ENCODE measurements around the gene OTOP1. TPM values are rescaled to one million over a fixed set of nuclear protein-coding genes. Genes with fewer than 3 reads are reported as not detected.

The OTOP1 gene
- total RNA-seq (not detected), total RNA-seq (0 to 0.13 (median 0) reads per million in 172 experiments)
- not detected for polyA plus RNA-seq (2013, experiment 1 of 2)
- not detected for polyA plus RNA-seq (2013, experiment 2 of 2)

DNA sequence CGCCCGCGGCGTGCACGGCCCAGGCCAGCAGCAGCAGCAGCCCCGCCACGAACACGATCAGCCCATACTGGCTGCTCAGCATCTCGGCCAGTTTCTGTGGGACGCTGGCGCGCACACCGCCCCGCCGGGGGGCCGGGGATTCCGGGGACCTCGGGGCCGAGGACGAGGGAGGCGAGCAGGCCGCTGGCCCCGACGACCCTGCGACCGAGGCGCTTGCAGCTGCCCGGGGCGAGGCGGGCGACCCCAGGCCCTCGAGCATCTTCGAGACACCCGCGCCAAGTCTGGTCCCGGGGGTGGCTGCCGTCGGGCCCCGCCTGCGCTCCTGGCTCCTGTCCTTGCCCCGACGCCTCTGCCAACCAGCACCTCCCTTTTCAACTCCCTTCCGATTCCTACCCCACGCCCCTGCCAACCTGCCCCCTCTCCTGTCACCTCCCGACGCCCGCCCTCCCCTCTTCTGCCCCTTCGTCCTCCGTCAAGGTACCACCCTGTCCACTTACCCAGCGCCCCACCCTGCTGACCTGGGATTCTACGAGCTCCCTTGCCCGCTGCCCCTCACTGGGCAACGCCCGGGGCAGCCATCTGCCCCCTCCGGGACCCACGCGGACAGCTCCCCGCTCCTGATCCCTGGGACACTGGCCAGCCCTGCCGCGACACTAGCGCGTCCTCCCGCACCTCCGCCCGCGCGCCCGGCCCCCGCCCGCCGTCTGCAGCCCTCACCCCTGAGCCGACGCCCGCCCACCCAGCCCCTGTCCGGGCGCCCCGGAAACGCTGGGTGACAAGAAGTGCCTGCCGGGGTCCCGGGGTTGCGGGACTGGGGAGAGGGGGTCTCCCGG is at the start of gene OTOP1:
Gene OTOP1 (minus strand): TSS at position 324 of the 833 bp plus-strand sequence. CDS start 65 bp downstream, at position 259.
- no peak within 1 kb of the TSS for H3K27ac ChIP-seq (ENCODE audit: low read depth in 1 of 2, low read length in 2 of 2)
- POLR2A ChIA-PET: no interaction called here
- ATAC-seq (ENCODE audit: poor library complexity): no peak
- H3K36me3 ChIP-seq (ENCODE audit: insufficient read depth, low read length): no peaks in the 10 kb centered on the region
- DNase-seq: no peak
- Mint-ChIP-seq H3K27me3 (peaks cover 64% of the 10 kb centered on the region), H3K9me3 (no peaks in the 10 kb centered on the region), H3K36me3 (ENCODE audit: low read depth) (no peaks in the 10 kb centered on the region), H3K4me3 (no peak within 1 kb of the TSS), H3K4me1 (ENCODE audit: low read depth) (peaks cover 8% of the 10 kb centered on the region), H3K27ac (no peak within 1 kb of the TSS)
- H3K4me3 ChIP-seq (ENCODE audit: low read length): no peak within 1 kb of the TSS
- CTCF ChIA-PET: no interaction called here
- no peaks in the 10 kb centered on the region for H3K4me1 ChIP-seq (ENCODE audit: insufficient read depth, low read length)
- peaks cover 20 to 32% of the 10 kb centered on the region in 2 experiments for H3K27me3 ChIP-seq (ENCODE audit: control insufficient read depth in 1 of 2, insufficient read depth in 2 of 2, low read length in 2 of 2)
- intact Hi-C loops (cut with DNase I, micrococcal nuclease): no loop called here
- peaks cover 0 to 14% of the 10 kb centered on the region in 2 experiments for H3K9me3 ChIP-seq (ENCODE audit: control insufficient read depth in 1 of 2, insufficient read depth in 1 of 2, low read length in 2 of 2)
- TF ChIP-seq, protein P1, sequence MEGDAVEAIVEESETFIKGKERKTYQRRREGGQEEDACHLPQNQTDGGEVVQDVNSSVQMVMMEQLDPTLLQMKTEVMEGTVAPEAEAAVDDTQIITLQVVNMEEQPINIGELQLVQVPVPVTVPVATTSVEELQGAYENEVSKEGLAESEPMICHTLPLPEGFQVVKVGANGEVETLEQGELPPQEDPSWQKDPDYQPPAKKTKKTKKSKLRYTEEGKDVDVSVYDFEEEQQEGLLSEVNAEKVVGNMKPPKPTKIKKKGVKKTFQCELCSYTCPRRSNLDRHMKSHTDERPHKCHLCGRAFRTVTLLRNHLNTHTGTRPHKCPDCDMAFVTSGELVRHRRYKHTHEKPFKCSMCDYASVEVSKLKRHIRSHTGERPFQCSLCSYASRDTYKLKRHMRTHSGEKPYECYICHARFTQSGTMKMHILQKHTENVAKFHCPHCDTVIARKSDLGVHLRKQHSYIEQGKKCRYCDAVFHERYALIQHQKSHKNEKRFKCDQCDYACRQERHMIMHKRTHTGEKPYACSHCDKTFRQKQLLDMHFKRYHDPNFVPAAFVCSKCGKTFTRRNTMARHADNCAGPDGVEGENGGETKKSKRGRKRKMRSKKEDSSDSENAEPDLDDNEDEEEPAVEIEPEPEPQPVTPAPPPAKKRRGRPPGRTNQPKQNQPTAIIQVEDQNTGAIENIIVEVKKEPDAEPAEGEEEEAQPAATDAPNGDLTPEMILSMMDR (IDR thresholded peaks at IDR 0.05): no peak

DNA sequence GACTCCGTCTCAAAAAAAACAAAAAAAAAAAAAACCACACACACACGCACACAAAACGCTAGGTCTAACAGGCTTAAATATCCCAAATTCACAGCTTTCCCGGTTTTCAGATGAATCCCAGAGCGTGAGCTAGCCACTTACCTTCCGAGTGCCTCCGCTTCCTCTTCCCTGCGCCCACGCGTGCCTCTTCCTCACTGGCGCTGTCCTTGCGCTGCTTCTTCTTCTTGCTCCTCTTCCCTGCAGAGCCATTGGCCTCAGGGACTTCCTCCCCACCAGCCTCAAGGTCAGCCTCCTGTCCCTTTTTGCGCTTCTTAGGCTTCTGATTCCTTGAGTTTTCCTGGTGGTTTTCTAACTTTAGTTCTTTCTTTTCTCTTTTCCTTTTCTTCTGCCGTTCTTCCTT is 47.5 kb upstream of the OTOP1 start:
- Histone ChIP-seq H3K36me3 (ENCODE audit: insufficient read depth, low read length) (peaks cover 70% of the 10 kb centered on the region), H3K4me3 (ENCODE audit: low read length) (no peak overlapping the region), H3K27me3 (ENCODE audit: control insufficient read depth in 1 of 2, insufficient read depth in 2 of 2, low read length in 2 of 2) (no peaks in the 10 kb centered on the region), H3K4me1 (ENCODE audit: insufficient read depth, low read length) (peaks cover 26% of the 10 kb centered on the region), H3K27ac (ENCODE audit: low read depth in 1 of 2, low read length in 2 of 2) (no peak overlapping the region), H3K9me3 (ENCODE audit: control insufficient read depth in 1 of 2, insufficient read depth in 1 of 2, low read length in 2 of 2) (no peaks in the 10 kb centered on the region)
- ATAC-seq (ENCODE audit: poor library complexity): no peak
- Mint-ChIP-seq H3K9me3 (no peaks in the 10 kb centered on the region), H3K27me3 (no peaks in the 10 kb centered on the region), H3K4me3 (no peak overlapping the region), H3K36me3 (ENCODE audit: low read depth) (peaks cover 84% of the 10 kb centered on the region), H3K27ac (no peak overlapping the region), H3K4me1 (ENCODE audit: low read depth) (peaks cover 7% of the 10 kb centered on the region)
- POLR2A ChIA-PET: interaction anchor here (0.6 kb wide), 1 partner anchor 26 kb away, joined by 3 read pairs; no protein-coding TSS in a partner anchor
- no peak for DNase-seq
- CTCF ChIA-PET: no interaction called here
- TF ChIP-seq, protein P1 (IDR thresholded peaks at IDR 0.05): no peak
- intact Hi-C loops (cut with DNase I, micrococcal nuclease): no loop called here

DNA sequence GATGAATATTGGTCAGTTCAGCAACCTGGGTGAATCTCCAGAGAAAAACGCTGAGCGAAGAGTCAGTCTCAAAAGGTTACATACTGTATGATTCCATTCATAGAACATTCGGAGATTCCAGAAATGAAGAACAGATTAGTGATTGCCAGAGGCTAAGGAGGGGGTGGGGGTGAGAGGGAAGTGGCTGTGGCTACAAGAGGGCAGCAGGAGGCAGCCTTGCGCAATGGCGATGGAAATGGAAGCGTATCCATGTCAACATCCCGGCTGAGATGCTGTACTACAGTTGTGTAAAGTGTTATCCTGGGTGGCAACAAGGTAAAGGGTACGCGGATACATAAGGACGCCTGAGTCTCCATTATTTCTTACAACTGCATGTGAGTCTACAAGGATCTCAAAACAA is 45.2 kb upstream of the OTOP1 start:
- Mint-ChIP-seq H3K4me1 (ENCODE audit: low read depth) (peaks cover 13% of the 10 kb centered on the region), H3K27me3 (no peaks in the 10 kb centered on the region), H3K4me3 (no peak overlapping the region), H3K27ac (no peak overlapping the region), H3K36me3 (ENCODE audit: low read depth) (peaks cover 81% of the 10 kb centered on the region), H3K9me3 (no peaks in the 10 kb centered on the region)
- TF ChIP-seq, protein P1 (IDR thresholded peaks at IDR 0.05): no peak
- intact Hi-C loops (cut with DNase I, micrococcal nuclease): no loop called here
- ChIA-PET POLR2A (no interaction called here), CTCF (interaction anchor here (0.6 kb wide), 1 partner anchor 20 kb away, joined by 3 read pairs; no protein-coding TSS in a partner anchor)
- H3K27me3 ChIP-seq (ENCODE audit: control insufficient read depth in 1 of 2, insufficient read depth in 2 of 2, low read length in 2 of 2): no peaks in the 10 kb centered on the region
- no peak overlapping the region for H3K27ac ChIP-seq (ENCODE audit: low read depth in 1 of 2, low read length in 2 of 2)
- peaks cover 51% of the 10 kb centered on the region for H3K36me3 ChIP-seq (ENCODE audit: insufficient read depth, low read length)
- no peaks in the 10 kb centered on the region for H3K9me3 ChIP-seq (ENCODE audit: control insufficient read depth in 1 of 2, insufficient read depth in 1 of 2, low read length in 2 of 2)
- DNase-seq: no peak
- H3K4me1 ChIP-seq (ENCODE audit: insufficient read depth, low read length): peaks cover 43% of the 10 kb centered on the region
- H3K4me3 ChIP-seq (ENCODE audit: low read length): no peak overlapping the region
- ATAC-seq (ENCODE audit: poor library complexity): no peak
